ENCODE data around the gene GRB10.

GRB10 gene

DNA sequence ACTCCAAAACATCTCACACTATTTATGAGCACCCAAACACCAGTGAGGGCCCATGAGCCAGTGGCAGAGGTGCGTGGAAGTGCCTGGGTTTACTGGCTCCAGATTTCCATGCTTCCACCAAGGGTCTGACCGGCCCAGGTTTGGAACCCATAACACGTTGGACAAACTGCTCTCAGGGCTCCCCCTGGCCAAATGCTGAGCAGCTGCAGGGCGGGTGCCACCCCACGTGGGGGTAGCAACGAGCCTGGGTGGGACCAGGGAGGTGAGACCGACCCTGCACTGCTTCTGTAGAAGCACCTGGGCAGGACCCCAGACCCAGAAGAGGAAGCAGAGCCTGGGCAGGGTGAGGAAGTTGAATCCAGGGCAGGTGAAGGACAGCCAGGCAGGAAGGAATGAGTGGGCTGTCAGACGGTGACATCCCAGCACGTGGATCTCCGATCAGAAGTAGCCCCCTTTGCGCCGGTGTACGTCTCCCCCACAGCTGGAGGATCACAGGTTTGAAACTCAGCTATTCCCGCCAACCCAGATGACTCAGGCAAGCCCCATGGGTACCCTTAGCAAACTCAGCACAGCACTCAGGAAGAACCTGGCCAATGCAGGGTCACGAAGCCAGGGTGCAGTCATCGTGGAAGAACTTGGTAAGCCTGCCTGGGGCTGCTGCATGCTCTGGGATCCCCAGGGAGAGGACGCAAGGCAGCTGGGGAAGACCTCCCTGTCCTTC, 117.1 kb downstream of the GRB10 start:
- TF ChIP-seq, protein P1, sequence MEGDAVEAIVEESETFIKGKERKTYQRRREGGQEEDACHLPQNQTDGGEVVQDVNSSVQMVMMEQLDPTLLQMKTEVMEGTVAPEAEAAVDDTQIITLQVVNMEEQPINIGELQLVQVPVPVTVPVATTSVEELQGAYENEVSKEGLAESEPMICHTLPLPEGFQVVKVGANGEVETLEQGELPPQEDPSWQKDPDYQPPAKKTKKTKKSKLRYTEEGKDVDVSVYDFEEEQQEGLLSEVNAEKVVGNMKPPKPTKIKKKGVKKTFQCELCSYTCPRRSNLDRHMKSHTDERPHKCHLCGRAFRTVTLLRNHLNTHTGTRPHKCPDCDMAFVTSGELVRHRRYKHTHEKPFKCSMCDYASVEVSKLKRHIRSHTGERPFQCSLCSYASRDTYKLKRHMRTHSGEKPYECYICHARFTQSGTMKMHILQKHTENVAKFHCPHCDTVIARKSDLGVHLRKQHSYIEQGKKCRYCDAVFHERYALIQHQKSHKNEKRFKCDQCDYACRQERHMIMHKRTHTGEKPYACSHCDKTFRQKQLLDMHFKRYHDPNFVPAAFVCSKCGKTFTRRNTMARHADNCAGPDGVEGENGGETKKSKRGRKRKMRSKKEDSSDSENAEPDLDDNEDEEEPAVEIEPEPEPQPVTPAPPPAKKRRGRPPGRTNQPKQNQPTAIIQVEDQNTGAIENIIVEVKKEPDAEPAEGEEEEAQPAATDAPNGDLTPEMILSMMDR (IDR thresholded peaks at IDR 0.05; ENCODE audit: borderline replicate concordance, extremely low read depth, low read length, poor library complexity, severe bottlenecking): no peak
- TF ChIP-seq EZH2 (IDR thresholded peaks at IDR 0.05; ENCODE audit: borderline replicate concordance, low read depth, low read length, severe bottlenecking): no peak
- Histone ChIP-seq H3K27me3 (ENCODE audit: insufficient read depth, low read length, poor library complexity) (peaks cover 12% of the 10 kb centered on the region), H3K4me3 (ENCODE audit: low read depth in 1 of 2, low read length in 2 of 2) (no peak overlapping the region), H3K27ac (ENCODE audit: low read length) (no peak overlapping the region), H3K4me2 (ENCODE audit: insufficient read depth, low read length) (no peak overlapping the region), H3K36me3 (ENCODE audit: insufficient read depth, low read length) (no peaks in the 10 kb centered on the region), H2AFZ (ENCODE audit: low read depth, low read length) (no peak overlapping the region), H3K79me2 (ENCODE audit: insufficient read depth, low read length) (no peaks in the 10 kb centered on the region), H3K4me1 (ENCODE audit: insufficient read depth, low read length) (no peaks in the 10 kb centered on the region), H3K9ac (ENCODE audit: low read depth, low read length) (no peak overlapping the region), H4K20me1 (ENCODE audit: insufficient read depth, low read length) (0 out of 2 replicates have a peak, but pooled peaks cover 4% of the 10 kb centered on the region), H3K9me3 (ENCODE audit: insufficient read depth, low read length, severe bottlenecking) (no peaks in the 10 kb centered on the region)
- ATAC-seq (ENCODE audit: insufficient read depth, low read depth) (no peak), DNase-seq (no peak)

DNA sequence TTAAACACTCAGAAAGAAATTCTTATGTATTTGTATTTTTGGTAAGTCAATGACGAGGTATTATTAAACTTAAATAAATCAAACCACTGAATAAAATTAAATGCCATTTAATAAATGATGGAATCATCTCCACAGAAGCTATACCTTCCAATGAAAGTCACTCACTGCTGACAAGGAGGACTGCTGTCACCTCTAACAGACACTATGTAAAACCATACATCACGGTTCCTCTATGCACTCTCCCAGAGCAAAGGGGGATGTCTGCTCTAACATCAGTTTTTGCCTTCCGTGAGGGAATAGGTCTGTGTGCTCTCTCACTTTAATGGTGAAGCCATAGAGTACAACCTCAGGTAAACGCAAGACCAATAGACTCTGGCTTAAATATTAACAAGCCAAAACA, 117.8 kb downstream of the GRB10 start:
- H3K4me1 ChIP-seq (ENCODE audit: insufficient read depth, low read length): no peaks in the 10 kb centered on the region
- ATAC-seq (ENCODE audit: insufficient read depth, low read depth) (no peak), DNase-seq (no peak)
- no peaks in the 10 kb centered on the region for H3K9me3 ChIP-seq (ENCODE audit: insufficient read depth, low read length, severe bottlenecking)
- no peak overlapping the region for H3K4me2 ChIP-seq (ENCODE audit: insufficient read depth, low read length)
- H3K4me3 ChIP-seq (ENCODE audit: low read depth in 1 of 2, low read length in 2 of 2): no peak overlapping the region
- H2AFZ ChIP-seq (ENCODE audit: low read depth, low read length): no peak overlapping the region
- 0 out of 2 replicates have a peak, but pooled peaks cover 3% of the 10 kb centered on the region for H4K20me1 ChIP-seq (ENCODE audit: insufficient read depth, low read length)
- H3K27me3 ChIP-seq (ENCODE audit: insufficient read depth, low read length, poor library complexity): peaks cover 12% of the 10 kb centered on the region
- TF ChIP-seq, protein P1 (IDR thresholded peaks at IDR 0.05; ENCODE audit: borderline replicate concordance, extremely low read depth, low read length, poor library complexity, severe bottlenecking): no peak
- TF ChIP-seq EZH2 (IDR thresholded peaks at IDR 0.05; ENCODE audit: borderline replicate concordance, low read depth, low read length, severe bottlenecking): no peak
- H3K27ac ChIP-seq (ENCODE audit: low read length): no peak overlapping the region
- no peaks in the 10 kb centered on the region for H3K79me2 ChIP-seq (ENCODE audit: insufficient read depth, low read length)
- no peak overlapping the region for H3K9ac ChIP-seq (ENCODE audit: low read depth, low read length)
- no peaks in the 10 kb centered on the region for H3K36me3 ChIP-seq (ENCODE audit: insufficient read depth, low read length)

DNA sequence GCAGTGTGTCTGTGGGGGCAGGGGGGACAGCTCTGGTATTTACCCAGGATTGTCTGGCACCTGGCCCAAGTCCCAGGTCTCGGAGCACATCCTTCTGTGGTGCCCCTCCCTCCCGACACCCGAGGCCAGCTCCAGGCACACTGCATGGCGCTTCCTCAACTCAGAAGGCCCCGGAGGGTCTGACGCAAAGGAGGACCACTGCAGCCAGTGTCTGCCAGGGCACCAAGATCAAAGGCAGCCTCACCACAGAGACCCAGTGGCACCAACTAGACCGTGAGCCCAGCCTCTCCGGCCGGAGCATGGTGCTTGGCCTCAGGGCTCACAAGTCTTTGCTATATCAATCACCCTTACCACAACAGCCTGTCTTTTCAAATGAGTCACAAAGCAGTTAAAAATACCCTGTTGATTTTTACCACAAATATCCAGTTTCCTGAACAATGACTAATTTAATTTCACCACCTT, 118.2 kb downstream of the GRB10 start:
- Histone ChIP-seq H3K27me3 (ENCODE audit: insufficient read depth, low read length, poor library complexity) (peaks cover 12% of the 10 kb centered on the region), H2AFZ (ENCODE audit: low read depth, low read length) (no peak overlapping the region), H3K9ac (ENCODE audit: low read depth, low read length) (no peak overlapping the region), H3K4me2 (ENCODE audit: insufficient read depth, low read length) (no peak overlapping the region), H3K4me1 (ENCODE audit: insufficient read depth, low read length) (no peaks in the 10 kb centered on the region), H3K36me3 (ENCODE audit: insufficient read depth, low read length) (no peaks in the 10 kb centered on the region), H3K9me3 (ENCODE audit: insufficient read depth, low read length, severe bottlenecking) (no peaks in the 10 kb centered on the region), H4K20me1 (ENCODE audit: insufficient read depth, low read length) (no peaks in the 10 kb centered on the region), H3K27ac (ENCODE audit: low read length) (no peak overlapping the region), H3K4me3 (ENCODE audit: low read depth in 1 of 2, low read length in 2 of 2) (no peak overlapping the region), H3K79me2 (ENCODE audit: insufficient read depth, low read length) (no peaks in the 10 kb centered on the region)
- TF ChIP-seq EZH2 (IDR thresholded peaks at IDR 0.05; ENCODE audit: borderline replicate concordance, low read depth, low read length, severe bottlenecking): no peak
- TF ChIP-seq, protein P1 (IDR thresholded peaks at IDR 0.05; ENCODE audit: borderline replicate concordance, extremely low read depth, low read length, poor library complexity, severe bottlenecking): no peak
- ATAC-seq (ENCODE audit: insufficient read depth, low read depth): no peak
- no peak for DNase-seq
